IgD-negative memory B cell (primary cell): ENCODE data around the gene SMAP2. TPM values are rescaled to one million over a fixed set of nuclear protein-coding genes. Genes with fewer than 3 reads are reported as not detected.

ENCODE experiments used
- H3K27ac Mint-ChIP-seq, 3 donors: one replicate each; pipeline ENCODE4 v1.8.0; 2020 to 2022; ENCODE audit warnings: mild to moderate bottlenecking in 3 of 3, mixed read lengths in 3 of 3, moderate library complexity in 1 of 3
- H3K27me3 Mint-ChIP-seq: one replicate; pipeline ENCODE4 v1.8.0; 2021; ENCODE audit warnings: mixed read lengths
- H3K36me3 Mint-ChIP-seq: one replicate; pipeline ENCODE4 v1.8.0; 2020; ENCODE audit warnings: mild to moderate bottlenecking, mixed read lengths
- H3K4me1 Mint-ChIP-seq, 3 donors: one replicate each; pipeline ENCODE4 v1.8.0; 2020 to 2022; ENCODE audit warnings: mixed read lengths in 3 of 3, mild to moderate bottlenecking in 1 of 3
- H3K4me3 Mint-ChIP-seq, 4 donors: one replicate each; pipeline ENCODE4 v1.8.0; 2020 to 2022; ENCODE audit warnings: mild to moderate bottlenecking in 4 of 4, mixed read lengths in 4 of 4, moderate library complexity in 3 of 4
- H3K9me3 Mint-ChIP-seq, 3 donors: one replicate each; pipeline ENCODE4 v1.8.0; 2020 to 2021; ENCODE audit warnings: mixed read lengths in 3 of 3, mild to moderate bottlenecking in 1 of 3
- polyA plus RNA-seq: library from polyadenylated mRNA; unstranded; fragments of 300-500 nt; fragmentation: Illumina TruSeq; gene quantifications from one replicate; pipeline ENCODE4 v1.2.3, GENCODE V29; 2021

The SMAP2 gene
- polyA plus RNA-seq, 1 donor from 2014 or later: 624 TPM

DNA sequence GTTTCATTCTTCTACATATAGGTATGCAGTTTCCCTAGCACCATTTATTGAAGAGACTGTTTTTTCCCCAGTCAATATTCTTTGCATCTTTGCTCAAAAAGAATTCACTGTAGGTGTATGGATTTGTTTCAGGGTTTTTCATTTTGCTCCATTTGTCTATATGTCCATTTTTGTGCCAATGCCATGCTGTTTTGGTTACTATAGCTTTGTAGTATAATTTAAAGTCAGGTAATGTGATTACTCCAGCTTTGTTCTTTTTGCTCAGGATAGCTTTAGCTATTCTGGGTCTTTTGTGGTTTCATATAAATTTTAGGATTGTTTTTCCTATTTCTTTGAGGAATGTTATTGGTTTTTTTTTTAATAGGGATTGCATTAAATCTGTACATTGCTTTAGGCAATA, 15.9 kb upstream of the SMAP2 start:
- H3K36me3 Mint-ChIP-seq: no peaks in the 10 kb centered on the region
- no peaks in the 10 kb centered on the region for H3K27me3 Mint-ChIP-seq
- no peak overlapping the region for H3K4me3 Mint-ChIP-seq
- H3K9me3 Mint-ChIP-seq: peaks cover 1 to 5% (median 2%) of the 10 kb centered on the region in 3 donors
- H3K27ac Mint-ChIP-seq: peak overlapping the region in 1 of 3 donors; percentile 27
- H3K4me1 Mint-ChIP-seq: peaks cover 13 to 28% (median 22%) of the 10 kb centered on the region in 3 donors

GRCh38 chr1:40360631-40361030, 12.9 kb upstream of the SMAP2 start:
- H3K27me3 Mint-ChIP-seq: no peaks in the 10 kb centered on the region

DNA sequence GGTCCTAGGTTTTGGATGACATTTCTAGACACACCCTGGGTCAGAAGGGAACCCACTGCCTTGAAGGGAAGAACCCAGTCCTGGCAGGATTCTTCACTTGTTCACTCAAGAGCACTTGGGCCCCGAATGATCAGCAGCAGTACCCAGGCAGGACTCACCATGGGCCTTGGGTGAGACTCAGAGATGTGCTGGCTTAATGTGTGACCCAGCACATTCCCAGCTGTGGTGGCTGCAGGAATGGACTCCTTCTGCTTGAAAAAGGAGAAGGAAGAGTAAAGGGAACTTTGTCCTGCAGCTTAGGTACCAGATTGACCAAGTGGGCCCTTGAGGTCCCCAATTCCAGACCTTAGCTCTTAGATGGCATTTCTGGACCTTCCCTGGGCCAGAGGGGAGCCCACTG, 12.3 kb upstream of the SMAP2 start:
- no peaks in the 10 kb centered on the region for H3K36me3 Mint-ChIP-seq
- peaks cover 20 to 22% (median 20%) of the 10 kb centered on the region in 3 donors for H3K4me1 Mint-ChIP-seq
- H3K9me3 Mint-ChIP-seq: peaks cover 1 to 5% (median 2%) of the 10 kb centered on the region in 3 donors
- H3K27me3 Mint-ChIP-seq: no peaks in the 10 kb centered on the region
- no peak overlapping the region for H3K4me3 Mint-ChIP-seq
- H3K27ac Mint-ChIP-seq: no peak overlapping the region

More at GRCh38 chr1:40360631-40361030, 12.9 kb upstream of the SMAP2 start:
- Mint-ChIP-seq H3K9me3 (peaks cover 1 to 5% (median 2%) of the 10 kb centered on the region in 3 donors), H3K4me1 (peaks cover 20 to 26% (median 20%) of the 10 kb centered on the region in 3 donors), H3K36me3 (no peaks in the 10 kb centered on the region), H3K27ac (no peak overlapping the region), H3K4me3 (no peak overlapping the region)

- Mint-ChIP-seq H3K4me1 (peaks cover 17 to 21% (median 18%) of the 10 kb centered on the region in 3 donors), H3K9me3 (peaks cover 1 to 5% (median 2%) of the 10 kb centered on the region in 3 donors), H3K4me3 (no peak overlapping the region), H3K27ac (no peak overlapping the region), H3K36me3 (no peaks in the 10 kb centered on the region), H3K27me3 (no peaks in the 10 kb centered on the region)
Observed at GRCh38 chr1:40361637-40362036, 11.9 kb upstream of the SMAP2 start.

- H3K27me3 Mint-ChIP-seq: no peaks in the 10 kb centered on the region
- H3K9me3 Mint-ChIP-seq: peaks cover 1 to 5% (median 2%) of the 10 kb centered on the region in 3 donors
- no peak overlapping the region for H3K4me3 Mint-ChIP-seq
Observed at GRCh38 chr1:40362199-40362598, 11.3 kb upstream of the SMAP2 start.

DNA sequence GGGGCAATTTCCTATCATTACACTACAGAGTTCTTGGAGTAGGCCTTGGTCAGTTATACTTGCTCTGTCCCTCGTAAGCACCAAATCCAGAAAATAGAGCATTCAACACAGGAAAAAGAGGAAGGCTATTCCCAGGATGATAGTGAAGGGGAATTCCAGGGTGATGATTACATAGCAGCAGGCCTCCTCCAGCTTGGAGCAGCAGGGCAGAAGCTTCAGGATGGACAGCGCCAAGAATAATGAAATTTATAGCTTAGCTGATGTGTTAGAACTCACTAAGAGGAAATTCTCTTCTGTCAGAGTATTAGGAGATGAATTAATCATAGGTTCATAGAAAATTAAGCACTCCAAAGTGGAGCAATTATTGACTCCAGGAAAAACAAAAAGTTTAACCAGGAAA, 10.8 kb upstream of the SMAP2 start:
- no peak overlapping the region for H3K27ac Mint-ChIP-seq
- no peaks in the 10 kb centered on the region for H3K27me3 Mint-ChIP-seq
- H3K9me3 Mint-ChIP-seq: peaks cover 1 to 5% (median 2%) of the 10 kb centered on the region in 3 donors
- H3K4me1 Mint-ChIP-seq: peaks cover 15 to 18% (median 17%) of the 10 kb centered on the region in 3 donors
- no peaks in the 10 kb centered on the region for H3K36me3 Mint-ChIP-seq
- no peak overlapping the region for H3K4me3 Mint-ChIP-seq

More at GRCh38 chr1:40362199-40362598, 11.3 kb upstream of the SMAP2 start:
- Mint-ChIP-seq H3K27ac (no peak overlapping the region), H3K36me3 (no peaks in the 10 kb centered on the region), H3K4me1 (peaks cover 15 to 18% (median 17%) of the 10 kb centered on the region in 3 donors)

DNA sequence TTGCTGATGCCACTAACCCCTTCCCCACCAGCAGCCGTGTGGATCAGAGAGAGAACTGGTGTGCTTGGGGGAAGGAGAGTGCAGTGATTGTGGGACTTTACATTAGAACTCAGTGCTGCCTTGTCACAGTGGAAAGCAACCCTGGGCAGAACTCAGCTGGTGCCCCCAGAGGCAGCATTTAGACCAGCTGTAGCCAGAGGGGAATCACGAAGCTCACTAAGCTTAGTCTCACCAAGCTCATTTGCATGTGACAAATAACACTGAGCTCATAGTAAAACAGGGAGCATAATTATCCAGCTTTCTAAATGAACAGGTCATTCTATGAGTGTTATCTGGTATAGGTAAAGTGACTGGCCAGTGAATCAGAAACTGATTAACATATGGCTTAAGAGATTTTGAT, 9.8 kb upstream of the SMAP2 start:
- Mint-ChIP-seq H3K27me3 (no peaks in the 10 kb centered on the region), H3K36me3 (no peaks in the 10 kb centered on the region), H3K4me1 (peaks cover 15 to 18% (median 15%) of the 10 kb centered on the region in 3 donors), H3K4me3 (peak overlapping the region in 1 of 4 donors; percentile 7), H3K9me3 (peaks cover 1 to 5% (median 2%) of the 10 kb centered on the region in 3 donors), H3K27ac (peak overlapping the region in 2 of 3 donors; percentile 8 to 14)

DNA sequence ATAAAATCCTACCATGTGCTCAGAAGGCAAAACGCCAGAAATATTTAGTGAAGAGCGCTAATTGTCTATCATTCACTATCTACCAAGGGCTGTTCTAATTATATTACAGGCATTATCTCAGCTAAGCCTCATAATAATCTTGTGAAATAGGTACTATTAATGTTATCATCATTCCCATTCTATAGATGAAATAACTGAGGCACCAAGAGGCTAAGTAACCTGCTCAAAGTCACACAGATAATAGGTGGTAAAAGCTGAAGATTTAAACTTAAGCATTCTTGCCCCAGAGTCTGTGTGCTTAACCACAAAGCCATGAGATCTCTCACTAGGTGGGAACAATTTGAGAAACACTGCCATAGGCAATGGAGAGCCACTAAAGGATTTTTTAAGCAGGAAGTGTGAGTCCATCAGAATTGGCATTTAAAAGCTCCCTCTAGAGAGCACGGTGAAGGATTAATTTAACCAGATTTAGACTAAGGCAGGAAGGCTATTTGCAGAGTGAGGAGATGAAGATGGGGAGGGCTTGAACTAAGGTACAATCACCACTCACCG, 1.7 kb upstream of the SMAP2 start:
- peaks cover 15 to 23% (median 17%) of the 10 kb centered on the region in 3 donors for H3K4me1 Mint-ChIP-seq
- peaks cover 0 to 2% (median 0%) of the 10 kb centered on the region in 3 donors for H3K9me3 Mint-ChIP-seq
- peak overlapping the region in 2 of 3 donors; percentile 0 to 91 for H3K27ac Mint-ChIP-seq
- peak overlapping the region in 2 of 4 donors; percentile 37 to 93 for H3K4me3 Mint-ChIP-seq
- H3K27me3 Mint-ChIP-seq: no peaks in the 10 kb centered on the region
- peaks cover 8% of the 10 kb centered on the region for H3K36me3 Mint-ChIP-seq

DNA sequence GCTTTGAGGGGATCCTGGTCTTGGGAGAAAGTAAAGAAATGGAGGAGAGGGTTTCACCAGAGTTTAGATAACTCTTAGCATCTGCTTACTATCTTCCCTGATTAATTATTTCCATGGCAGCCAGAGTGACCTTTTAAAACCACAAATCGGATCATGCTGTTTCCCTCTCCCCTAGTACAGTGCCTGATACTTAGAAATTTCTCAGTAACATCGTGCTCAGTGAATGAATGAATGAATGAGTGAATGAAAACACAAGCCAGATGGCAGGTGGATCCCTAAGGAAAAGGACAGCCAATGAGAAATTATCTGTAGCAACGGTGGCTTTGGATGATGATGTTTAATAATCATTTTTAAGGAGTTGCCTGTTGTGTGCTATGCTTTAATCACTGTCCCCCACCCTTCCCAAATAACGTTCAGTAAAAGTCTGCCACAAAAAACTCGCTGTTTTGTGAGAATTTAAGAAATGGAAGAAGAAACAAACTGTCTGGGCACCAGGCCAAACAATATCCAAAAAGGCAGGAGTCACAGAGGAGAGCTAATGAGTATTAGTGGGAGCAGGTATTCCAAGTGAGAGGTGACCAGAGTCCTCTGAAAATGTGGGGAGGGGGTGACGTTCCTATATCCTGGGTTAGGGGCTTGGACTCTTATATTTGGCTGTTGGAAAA, 737 bp upstream of the SMAP2 start:
- H3K36me3 Mint-ChIP-seq: peaks cover 8% of the 10 kb centered on the region
- H3K27ac Mint-ChIP-seq: peak overlapping the region; percentile 91 to 99 (median 92)
- no peaks in the 10 kb centered on the region for H3K27me3 Mint-ChIP-seq
- peaks cover 15 to 31% (median 23%) of the 10 kb centered on the region in 3 donors for H3K4me1 Mint-ChIP-seq
- H3K4me3 Mint-ChIP-seq: peak overlapping the region; percentile 93 to 100 (median 98)
- H3K9me3 Mint-ChIP-seq: peaks cover 0 to 2% (median 0%) of the 10 kb centered on the region in 3 donors

- H3K4me3 Mint-ChIP-seq: peak overlapping the region; percentile 70 to 100 (median 76)
- H3K27me3 Mint-ChIP-seq: no peaks in the 10 kb centered on the region
- H3K27ac Mint-ChIP-seq: peak overlapping the region; percentile 33 to 79 (median 58)
- peaks cover 0 to 2% (median 0%) of the 10 kb centered on the region in 3 donors for H3K9me3 Mint-ChIP-seq
- peaks cover 16% of the 10 kb centered on the region for H3K36me3 Mint-ChIP-seq
- peaks cover 27 to 52% (median 43%) of the 10 kb centered on the region in 3 donors for H3K4me1 Mint-ChIP-seq
Observed at GRCh38 chr1:40377512-40377911, 4.0 kb downstream of the SMAP2 start.

- H3K4me3 Mint-ChIP-seq: peak overlapping the region in 3 of 4 donors; percentile 82 to 100 (median 86)
Observed at GRCh38 chr1:40379785-40380452, 6.4 kb downstream of the SMAP2 start.

GRCh38 chr1:40380817-40381216, 7.3 kb downstream of the SMAP2 start:
- peaks cover 16% of the 10 kb centered on the region for H3K36me3 Mint-ChIP-seq
- peak overlapping the region; percentile 95 to 99 (median 98) for H3K27ac Mint-ChIP-seq
- H3K4me3 Mint-ChIP-seq: peak overlapping the region; percentile 82 to 100 (median 90)
- no peaks in the 10 kb centered on the region for H3K27me3 Mint-ChIP-seq
- peaks cover 26 to 65% (median 57%) of the 10 kb centered on the region in 3 donors for H3K4me1 Mint-ChIP-seq
- H3K9me3 Mint-ChIP-seq: no peaks in the 10 kb centered on the region

More at GRCh38 chr1:40379785-40380452, 6.4 kb downstream of the SMAP2 start:
- H3K36me3 Mint-ChIP-seq: peaks cover 16% of the 10 kb centered on the region
- no peaks in the 10 kb centered on the region for H3K27me3 Mint-ChIP-seq
- no peaks in the 10 kb centered on the region for H3K9me3 Mint-ChIP-seq
- peak overlapping the region in 2 of 3 donors; percentile 13 to 89 for H3K27ac Mint-ChIP-seq
- H3K4me1 Mint-ChIP-seq: peaks cover 21 to 60% (median 53%) of the 10 kb centered on the region in 3 donors

DNA sequence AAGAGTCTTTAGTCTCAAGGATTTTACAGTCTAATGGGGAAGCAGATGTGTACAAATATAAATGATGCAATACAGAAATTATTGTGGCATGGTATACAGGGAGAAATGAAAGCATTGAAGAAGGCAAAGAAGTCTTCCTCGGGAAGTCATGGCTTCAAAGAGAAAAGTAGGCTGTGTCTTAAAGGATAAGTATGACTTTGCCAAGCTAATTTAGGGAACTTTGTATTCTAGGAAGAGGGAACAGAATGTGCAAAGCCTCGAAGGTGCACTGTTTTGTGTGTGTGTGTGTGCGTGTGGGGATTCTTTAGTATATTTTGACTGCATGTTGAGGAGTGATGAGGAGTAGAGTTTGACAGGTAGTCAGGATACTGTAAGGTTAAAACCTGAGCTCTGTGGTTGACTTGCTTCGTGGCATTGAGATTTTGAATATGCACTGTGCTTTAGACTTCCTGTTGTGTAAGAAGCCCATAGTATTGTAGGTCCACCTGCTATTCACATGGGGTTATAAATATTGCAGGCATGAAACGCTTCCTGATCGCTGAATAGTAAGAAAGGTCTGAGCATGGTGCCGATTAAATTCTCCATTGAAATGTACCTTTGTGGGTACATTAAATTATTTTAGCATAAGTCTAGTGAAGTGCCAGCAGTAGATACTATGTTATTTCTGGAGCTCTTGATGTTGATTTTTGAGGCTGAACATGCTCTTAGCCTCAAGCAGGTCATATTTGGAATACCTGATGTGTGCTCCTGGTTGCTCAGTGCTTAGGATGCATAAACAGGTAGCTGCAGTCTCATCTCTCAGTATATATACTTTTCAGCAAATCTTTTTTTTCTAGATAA, 8.0 kb downstream of the SMAP2 start:
- Mint-ChIP-seq H3K4me1 (peaks cover 31 to 67% (median 57%) of the 10 kb centered on the region in 3 donors), H3K9me3 (no peaks in the 10 kb centered on the region), H3K27me3 (peaks cover 2% of the 10 kb centered on the region), H3K27ac (peak overlapping the region; percentile 95 to 99 (median 98)), H3K4me3 (peak overlapping the region; percentile 82 to 100 (median 90)), H3K36me3 (peaks cover 15% of the 10 kb centered on the region)

DNA sequence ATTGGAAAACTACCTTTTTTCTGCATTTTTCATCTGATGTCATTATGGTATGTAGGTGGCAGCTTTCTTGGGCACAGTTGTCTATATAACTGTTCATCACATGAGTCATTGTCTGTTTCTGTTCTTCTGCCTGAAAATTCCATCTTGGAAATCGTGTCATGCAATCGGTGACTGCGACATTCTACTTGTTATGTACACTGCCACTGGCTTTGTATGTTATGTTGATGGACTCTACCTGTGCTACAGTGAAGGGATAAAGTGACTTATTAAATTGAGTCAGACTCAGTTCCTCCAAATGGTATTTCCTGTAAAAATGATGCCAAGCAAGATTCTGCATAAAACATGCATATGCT, 8.6 kb downstream of the SMAP2 start:
- Mint-ChIP-seq H3K27me3 (peaks cover 2% of the 10 kb centered on the region), H3K9me3 (no peaks in the 10 kb centered on the region), H3K27ac (peak overlapping the region; percentile 95 to 99 (median 98)), H3K36me3 (peaks cover 14% of the 10 kb centered on the region), H3K4me3 (peak overlapping the region; percentile 82 to 100 (median 90)), H3K4me1 (peaks cover 31 to 67% (median 56%) of the 10 kb centered on the region in 3 donors)
